ENCODE results near the gene FOSL1. TPM values are rescaled to one million over a fixed set of nuclear protein-coding genes. Genes with fewer than 3 reads are reported as not detected.
A peak's percentile ranks its signal among the peaks of the same experiment; 100 is the strongest.

Gene FOSL1
- total RNA-seq, 1 experiment from 2014 or later = 58.8 TPM

DNA sequence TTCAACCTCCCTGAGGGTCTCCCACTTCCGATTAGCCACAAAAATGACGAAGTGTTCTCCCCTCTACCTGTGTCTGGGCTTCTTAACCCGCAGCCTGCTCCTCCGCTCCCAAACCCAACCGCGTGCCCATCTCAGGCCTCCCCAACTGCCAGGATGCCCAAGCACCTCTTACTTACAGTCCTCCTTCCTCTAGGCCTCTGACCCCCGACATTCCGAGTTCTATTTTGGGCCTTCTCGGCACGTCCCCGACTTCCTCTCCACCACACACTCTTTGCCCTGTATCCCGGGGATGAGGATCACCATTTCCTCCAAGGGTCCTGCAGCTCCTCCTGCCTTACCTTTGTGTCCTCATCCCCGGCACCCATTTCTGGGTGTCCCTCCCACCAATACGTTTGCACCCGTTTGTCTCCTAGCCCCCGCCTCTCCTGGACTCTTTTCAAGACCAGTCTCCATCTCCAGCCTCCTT is 40.3 kb downstream of the FOSL1 start:
- POLR2A ChIA-PET (ENCODE audit: unreplicated experiment) = interaction anchor here (0.5 to 1.9 kb wide), 21 partner anchors 25 to 1926 kb away, joined by 3 to 29 read pairs (median 4); partner anchors contain the start of genes CCDC85B, FIBP, KAT5 and PCNX3
- peak overlapping the region; percentile 79 for H3K27ac ChIP-seq
- peaks cover 35% of the 10 kb centered on the region for H3K36me3 ChIP-seq (ENCODE audit: low read depth)
- peaks cover 45% of the 10 kb centered on the region for H3F3A ChIP-seq (ENCODE audit: insufficient read depth, low read depth)
- H4K20me1 ChIP-seq (ENCODE audit: insufficient read depth) = peaks cover 26% of the 10 kb centered on the region
- intact Hi-C loops (cut with micrococcal nuclease; ENCODE audit: unreplicated experiment) = loop anchor here (1.0 to 2.0 kb wide), 4 partner anchors 28 to 245 kb away; partner anchors contain the start of genes FIBP, MAP3K11, OVOL1 and PCNX3
- no peak for DNase-seq
- no peaks in the 10 kb centered on the region for H3K9me2 ChIP-seq (ENCODE audit: insufficient read depth)
- peaks cover 21% of the 10 kb centered on the region for H3K4me1 ChIP-seq (replicated peaks; ENCODE audit: insufficient read depth)
- TF ChIP-seq EZH2 (IDR thresholded peaks at IDR 0.05; ENCODE audit: low read depth) = no peak
- TF ChIP-seq, protein P1, sequence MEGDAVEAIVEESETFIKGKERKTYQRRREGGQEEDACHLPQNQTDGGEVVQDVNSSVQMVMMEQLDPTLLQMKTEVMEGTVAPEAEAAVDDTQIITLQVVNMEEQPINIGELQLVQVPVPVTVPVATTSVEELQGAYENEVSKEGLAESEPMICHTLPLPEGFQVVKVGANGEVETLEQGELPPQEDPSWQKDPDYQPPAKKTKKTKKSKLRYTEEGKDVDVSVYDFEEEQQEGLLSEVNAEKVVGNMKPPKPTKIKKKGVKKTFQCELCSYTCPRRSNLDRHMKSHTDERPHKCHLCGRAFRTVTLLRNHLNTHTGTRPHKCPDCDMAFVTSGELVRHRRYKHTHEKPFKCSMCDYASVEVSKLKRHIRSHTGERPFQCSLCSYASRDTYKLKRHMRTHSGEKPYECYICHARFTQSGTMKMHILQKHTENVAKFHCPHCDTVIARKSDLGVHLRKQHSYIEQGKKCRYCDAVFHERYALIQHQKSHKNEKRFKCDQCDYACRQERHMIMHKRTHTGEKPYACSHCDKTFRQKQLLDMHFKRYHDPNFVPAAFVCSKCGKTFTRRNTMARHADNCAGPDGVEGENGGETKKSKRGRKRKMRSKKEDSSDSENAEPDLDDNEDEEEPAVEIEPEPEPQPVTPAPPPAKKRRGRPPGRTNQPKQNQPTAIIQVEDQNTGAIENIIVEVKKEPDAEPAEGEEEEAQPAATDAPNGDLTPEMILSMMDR (conservative IDR thresholded peaks at IDR 0.05) = no peak
- no peaks in the 10 kb centered on the region for H3K27me3 ChIP-seq (ENCODE audit: insufficient read depth, low read depth)
- peak overlapping the region; percentile 96 for H3K4me3 ChIP-seq
- TSS peak; percentile 62 for BruUV-seq (replicated peaks)
- peak overlapping the region; percentile 88 for H3K4me2 ChIP-seq
- CTCF ChIA-PET = interaction anchor here (0.7 to 2.4 kb wide), 7 partner anchors 25 to 163 kb away, joined by 3 to 24 read pairs (median 5); partner anchors contain the start of genes BANF1, CCDC85B and FIBP
- H2AFZ ChIP-seq = peak overlapping the region; percentile 92
- no peaks in the 10 kb centered on the region for H3K9me3 ChIP-seq (ENCODE audit: insufficient read depth, low read depth)
- peaks cover 55% of the 10 kb centered on the region for H3K79me2 ChIP-seq (ENCODE audit: low read depth)

DNA sequence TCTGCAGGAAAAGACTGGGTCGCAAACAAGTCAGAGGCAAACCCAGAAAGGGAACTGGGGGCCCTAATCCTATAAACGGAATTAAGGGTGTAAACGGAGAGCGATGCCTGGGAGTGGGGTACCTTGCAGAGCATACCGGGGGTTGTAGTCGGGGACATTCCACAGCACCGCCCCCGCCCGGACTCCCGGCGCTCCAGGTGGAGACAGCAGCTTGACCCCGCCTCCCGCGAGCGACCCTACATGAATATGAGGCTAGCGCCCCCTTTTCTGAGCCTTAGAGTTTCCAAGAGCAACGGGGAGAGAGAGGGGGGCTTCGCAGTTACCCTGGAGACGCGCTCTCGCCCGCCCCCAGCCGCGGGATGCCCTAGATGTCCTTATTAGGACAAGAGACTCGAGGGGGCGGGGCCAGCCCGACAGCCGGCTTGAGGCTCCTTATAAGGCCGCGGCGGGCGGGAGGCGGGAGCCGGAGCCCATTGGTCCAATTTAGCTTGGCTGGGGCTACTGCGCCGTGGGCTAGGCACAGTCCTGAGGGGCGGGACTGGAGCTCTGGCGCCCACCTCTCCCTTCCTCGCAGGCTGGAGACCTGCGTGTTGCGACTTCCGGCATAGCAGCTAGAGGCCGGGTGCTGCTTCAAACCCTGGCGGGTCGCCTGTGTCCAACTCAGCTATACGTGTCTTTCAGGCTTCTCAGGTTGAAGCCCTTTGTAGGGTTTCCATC is 40.9 kb downstream of the FOSL1 start:
- H2AFZ ChIP-seq = peak overlapping the region; percentile 92
- H3K27ac ChIP-seq = peak overlapping the region; percentile 79
- H3K9me2 ChIP-seq (ENCODE audit: insufficient read depth) = no peaks in the 10 kb centered on the region
- H3K36me3 ChIP-seq (ENCODE audit: low read depth) = peaks cover 36% of the 10 kb centered on the region
- intact Hi-C loops (cut with micrococcal nuclease; ENCODE audit: unreplicated experiment) = loop anchor here (1.0 to 2.0 kb wide), 4 partner anchors 29 to 244 kb away; partner anchors contain the start of genes FIBP, MAP3K11, OVOL1 and PCNX3
- peak overlapping the region; percentile 88 for H3K4me2 ChIP-seq
- H3K79me2 ChIP-seq (ENCODE audit: low read depth) = peaks cover 61% of the 10 kb centered on the region
- H3K4me3 ChIP-seq = peak overlapping the region; percentile 96
- H3F3A ChIP-seq (ENCODE audit: insufficient read depth, low read depth) = peaks cover 51% of the 10 kb centered on the region
- H3K4me1 ChIP-seq (replicated peaks; ENCODE audit: insufficient read depth) = peaks cover 21% of the 10 kb centered on the region
- no peaks in the 10 kb centered on the region for H3K27me3 ChIP-seq (ENCODE audit: insufficient read depth, low read depth)
- BruUV-seq (replicated peaks) = no TSS peak
- TF ChIP-seq EZH2 (IDR thresholded peaks at IDR 0.05; ENCODE audit: low read depth) = no peak
- TF ChIP-seq, protein P1 (conservative IDR thresholded peaks at IDR 0.05) = peak; percentile 38; the same call in 1 of the 2 replicates
- ChIA-PET POLR2A (ENCODE audit: unreplicated experiment) (interaction anchor here (0.5 to 1.9 kb wide), 20 partner anchors 26 to 1925 kb away, joined by 3 to 29 read pairs (median 4); partner anchors contain the start of genes CCDC85B, FIBP, KAT5 and PCNX3), CTCF (interaction anchor here (0.9 to 2.4 kb wide), 6 partner anchors 26 to 163 kb away, joined by 3 to 24 read pairs (median 8); partner anchors contain the start of genes BANF1, CCDC85B and FIBP)
- no peaks in the 10 kb centered on the region for H3K9me3 ChIP-seq (ENCODE audit: insufficient read depth, low read depth)
- peak; percentile 96 to 99 for DNase-seq
- H4K20me1 ChIP-seq (ENCODE audit: insufficient read depth) = peaks cover 32% of the 10 kb centered on the region

- peak overlapping the region; percentile 96 for H3K4me3 ChIP-seq
- peak overlapping the region; percentile 88 for H3K4me2 ChIP-seq
- H3K9me2 ChIP-seq (ENCODE audit: insufficient read depth) = no peaks in the 10 kb centered on the region
- TSS peak; percentile 28 for BruUV-seq (replicated peaks)
- peak overlapping the region; percentile 45 for H3K27ac ChIP-seq
- H3K27me3 ChIP-seq (ENCODE audit: insufficient read depth, low read depth) = no peaks in the 10 kb centered on the region
- POLR2A ChIA-PET (ENCODE audit: unreplicated experiment) = interaction anchor here (0.5 to 1.7 kb wide), 17 partner anchors 10 to 1628 kb away, joined by 3 to 37 read pairs (median 4); partner anchors contain the start of genes CCDC85B, RNASEH2C and SF3B2
- H3K4me1 ChIP-seq (replicated peaks; ENCODE audit: insufficient read depth) = peaks cover 21% of the 10 kb centered on the region
- no peak for TF ChIP-seq EZH2 (IDR thresholded peaks at IDR 0.05; ENCODE audit: low read depth)
- TF ChIP-seq, protein P1 (conservative IDR thresholded peaks at IDR 0.05) = no peak
- H2AFZ ChIP-seq = peak overlapping the region; percentile 92
- intact Hi-C loops (cut with micrococcal nuclease; ENCODE audit: unreplicated experiment) = loop anchor here (1.0 to 2.0 kb wide), 5 partner anchors 30 to 244 kb away; partner anchors contain the start of genes FIBP, MAP3K11, OVOL1 and PCNX3
- no peaks in the 10 kb centered on the region for H3K9me3 ChIP-seq (ENCODE audit: insufficient read depth, low read depth)
- H3K79me2 ChIP-seq (ENCODE audit: low read depth) = peaks cover 67% of the 10 kb centered on the region
- peaks cover 53% of the 10 kb centered on the region for H3F3A ChIP-seq (ENCODE audit: insufficient read depth, low read depth)
- peaks cover 38% of the 10 kb centered on the region for H4K20me1 ChIP-seq (ENCODE audit: insufficient read depth)
- H3K36me3 ChIP-seq (ENCODE audit: low read depth) = peaks cover 37% of the 10 kb centered on the region
- DNase-seq = no peak
- CTCF ChIA-PET = interaction anchor here (0.7 to 2.0 kb wide), 2 partner anchors 11 to 26 kb away, joined by 6 to 10 read pairs; no protein-coding TSS in a partner anchor
Measured at GRCh38 chr11:65858681-65859087, 41.5 kb downstream of the FOSL1 start.
